Measurements from ENCODE around the gene WDR1.

The WDR1 gene

DNA sequence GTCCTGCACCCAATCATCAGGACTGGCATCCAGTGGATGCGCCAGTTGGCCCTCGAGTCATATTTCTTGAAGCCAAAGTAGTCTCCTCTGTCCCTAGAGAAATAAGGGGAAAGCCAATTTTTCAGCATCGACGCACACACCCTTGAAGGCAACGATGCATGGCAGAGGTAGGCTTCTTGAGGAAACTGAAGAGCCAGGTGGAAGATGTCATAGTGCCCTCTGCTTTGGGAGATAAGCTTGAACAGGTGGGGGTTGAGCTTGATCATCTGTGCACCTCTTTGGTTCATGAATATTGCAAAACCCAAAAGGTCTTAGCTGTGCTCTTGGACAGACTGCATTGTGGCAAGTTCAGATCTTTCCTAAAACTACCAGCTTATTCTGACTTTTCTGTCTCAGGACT lies 34.6 kb upstream of the WDR1 start:
- no peak overlapping the region for H3K4me2 ChIP-seq
- no peaks in the 10 kb centered on the region for H3K36me3 ChIP-seq (ENCODE audit: insufficient read depth)
- no peaks in the 10 kb centered on the region for H3K79me2 ChIP-seq (ENCODE audit: insufficient read depth, low read depth)
- H3K4me3 ChIP-seq (IDR thresholded peaks at IDR 0.05; ENCODE audit: insufficient read depth, low read depth, low read length): no peak overlapping the region
- no peak overlapping the region for H3K27ac ChIP-seq
- no peak overlapping the region for H2AFZ ChIP-seq (ENCODE audit: low read depth)
- H4K20me1 ChIP-seq (ENCODE audit: insufficient read depth): no peaks in the 10 kb centered on the region
- H3K27me3 ChIP-seq (ENCODE audit: insufficient read depth, low read depth): no peaks in the 10 kb centered on the region
- no peak overlapping the region for H3K9ac ChIP-seq
- TF ChIP-seq, protein P1, sequence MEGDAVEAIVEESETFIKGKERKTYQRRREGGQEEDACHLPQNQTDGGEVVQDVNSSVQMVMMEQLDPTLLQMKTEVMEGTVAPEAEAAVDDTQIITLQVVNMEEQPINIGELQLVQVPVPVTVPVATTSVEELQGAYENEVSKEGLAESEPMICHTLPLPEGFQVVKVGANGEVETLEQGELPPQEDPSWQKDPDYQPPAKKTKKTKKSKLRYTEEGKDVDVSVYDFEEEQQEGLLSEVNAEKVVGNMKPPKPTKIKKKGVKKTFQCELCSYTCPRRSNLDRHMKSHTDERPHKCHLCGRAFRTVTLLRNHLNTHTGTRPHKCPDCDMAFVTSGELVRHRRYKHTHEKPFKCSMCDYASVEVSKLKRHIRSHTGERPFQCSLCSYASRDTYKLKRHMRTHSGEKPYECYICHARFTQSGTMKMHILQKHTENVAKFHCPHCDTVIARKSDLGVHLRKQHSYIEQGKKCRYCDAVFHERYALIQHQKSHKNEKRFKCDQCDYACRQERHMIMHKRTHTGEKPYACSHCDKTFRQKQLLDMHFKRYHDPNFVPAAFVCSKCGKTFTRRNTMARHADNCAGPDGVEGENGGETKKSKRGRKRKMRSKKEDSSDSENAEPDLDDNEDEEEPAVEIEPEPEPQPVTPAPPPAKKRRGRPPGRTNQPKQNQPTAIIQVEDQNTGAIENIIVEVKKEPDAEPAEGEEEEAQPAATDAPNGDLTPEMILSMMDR (conservative IDR thresholded peaks at IDR 0.05; ENCODE audit: low read depth, low read length): no peak
- peaks cover 14% of the 10 kb centered on the region for H3K4me1 ChIP-seq (ENCODE audit: low read depth, poor library complexity, severe bottlenecking)

DNA sequence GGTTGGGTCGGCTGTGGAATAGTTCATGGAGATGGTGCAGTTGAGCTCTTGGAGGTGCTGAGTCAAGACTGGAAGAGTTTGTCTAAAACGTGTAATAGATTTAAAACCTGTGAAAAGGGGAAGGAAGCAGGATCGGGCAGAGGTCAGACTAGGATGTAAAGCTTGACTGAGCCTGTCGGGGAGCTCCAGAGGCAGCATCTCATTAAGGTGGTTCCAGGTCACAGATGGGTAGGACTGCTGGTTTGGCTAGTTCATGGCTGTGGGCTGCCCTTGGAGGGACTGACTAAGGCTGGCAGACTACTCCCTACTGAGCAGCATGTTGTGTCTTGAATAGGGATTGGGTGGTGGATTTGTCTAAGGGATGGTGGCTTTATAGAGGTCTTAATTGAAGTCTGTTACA lies 28.4 kb upstream of the WDR1 start:
- no peak overlapping the region for H3K27ac ChIP-seq
- H3K79me2 ChIP-seq (ENCODE audit: insufficient read depth, low read depth): no peaks in the 10 kb centered on the region
- no peak overlapping the region for H3K4me2 ChIP-seq
- TF ChIP-seq, protein P1 (conservative IDR thresholded peaks at IDR 0.05; ENCODE audit: low read depth, low read length): no peak
- H4K20me1 ChIP-seq (ENCODE audit: insufficient read depth): no peaks in the 10 kb centered on the region
- H3K36me3 ChIP-seq (ENCODE audit: insufficient read depth): no peaks in the 10 kb centered on the region
- H2AFZ ChIP-seq (ENCODE audit: low read depth): no peak overlapping the region
- H3K27me3 ChIP-seq (ENCODE audit: insufficient read depth, low read depth): no peaks in the 10 kb centered on the region
- H3K4me3 ChIP-seq (IDR thresholded peaks at IDR 0.05; ENCODE audit: insufficient read depth, low read depth, low read length): no peak overlapping the region
- no peaks in the 10 kb centered on the region for H3K4me1 ChIP-seq (ENCODE audit: low read depth, poor library complexity, severe bottlenecking)
- no peak overlapping the region for H3K9ac ChIP-seq

DNA sequence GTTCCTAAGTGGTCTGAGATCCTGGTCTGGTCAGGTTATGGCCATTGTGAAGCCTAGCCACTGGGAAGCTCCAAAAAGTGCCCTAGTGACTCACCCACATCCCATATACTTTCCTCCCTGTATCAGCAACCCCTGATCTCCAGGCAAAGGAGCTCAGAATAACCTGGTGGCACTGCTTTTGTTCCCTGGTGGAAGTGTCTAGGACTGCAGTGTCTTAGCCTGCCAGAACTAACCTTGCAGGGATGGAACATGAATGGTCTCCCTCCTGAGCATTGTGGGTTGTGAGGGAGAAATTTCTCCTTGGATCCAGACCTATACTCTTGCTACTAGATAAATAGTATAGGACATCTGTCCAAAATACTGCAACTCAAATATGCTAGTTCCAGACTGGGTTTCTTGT lies 27.9 kb upstream of the WDR1 start:
- no peaks in the 10 kb centered on the region for H3K4me1 ChIP-seq (ENCODE audit: low read depth, poor library complexity, severe bottlenecking)
- no peak overlapping the region for H3K4me3 ChIP-seq (IDR thresholded peaks at IDR 0.05; ENCODE audit: insufficient read depth, low read depth, low read length)
- H3K27me3 ChIP-seq (ENCODE audit: insufficient read depth, low read depth): no peaks in the 10 kb centered on the region
- H4K20me1 ChIP-seq (ENCODE audit: insufficient read depth): no peaks in the 10 kb centered on the region
- TF ChIP-seq, protein P1 (conservative IDR thresholded peaks at IDR 0.05; ENCODE audit: low read depth, low read length): no peak
- H2AFZ ChIP-seq (ENCODE audit: low read depth): no peak overlapping the region
- H3K9ac ChIP-seq: no peak overlapping the region
- H3K36me3 ChIP-seq (ENCODE audit: insufficient read depth): no peaks in the 10 kb centered on the region
- H3K27ac ChIP-seq: no peak overlapping the region
- no peaks in the 10 kb centered on the region for H3K79me2 ChIP-seq (ENCODE audit: insufficient read depth, low read depth)
- no peak overlapping the region for H3K4me2 ChIP-seq

DNA sequence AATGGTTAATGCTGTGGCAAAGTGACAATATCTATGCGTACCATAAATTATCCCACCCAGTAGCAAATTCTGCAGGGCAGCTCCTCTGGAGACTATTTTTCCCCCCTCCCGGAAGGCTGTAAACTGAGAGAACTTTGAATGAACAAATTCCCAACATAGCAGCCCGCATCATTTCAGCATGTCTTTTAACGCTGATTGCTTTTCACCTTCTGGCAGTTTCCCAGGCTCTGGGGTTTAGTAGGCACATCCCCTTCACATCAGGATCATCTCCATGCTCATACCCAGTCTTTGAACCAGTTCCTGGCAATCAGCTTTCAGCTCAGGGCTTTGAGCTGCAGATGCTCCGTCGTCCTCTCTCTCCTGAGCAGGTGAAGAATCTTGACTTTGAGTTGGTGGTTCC lies 26.6 kb upstream of the WDR1 start:
- Histone ChIP-seq H3K79me2 (ENCODE audit: insufficient read depth, low read depth) (no peaks in the 10 kb centered on the region), H3K9ac (no peak overlapping the region), H4K20me1 (ENCODE audit: insufficient read depth) (no peaks in the 10 kb centered on the region), H3K4me1 (ENCODE audit: low read depth, poor library complexity, severe bottlenecking) (no peaks in the 10 kb centered on the region), H3K4me2 (no peak overlapping the region), H3K36me3 (ENCODE audit: insufficient read depth) (no peaks in the 10 kb centered on the region), H2AFZ (ENCODE audit: low read depth) (no peak overlapping the region), H3K27me3 (ENCODE audit: insufficient read depth, low read depth) (no peaks in the 10 kb centered on the region), H3K4me3 (IDR thresholded peaks at IDR 0.05; ENCODE audit: insufficient read depth, low read depth, low read length) (no peak overlapping the region), H3K27ac (no peak overlapping the region)
- TF ChIP-seq, protein P1 (conservative IDR thresholded peaks at IDR 0.05; ENCODE audit: low read depth, low read length): no peak
